Thyroid gland (tissue), 4 donors: Measurements from ENCODE around the gene KLC3.

ENCODE experiments used
- POLR2A ChIP-seq, 2 donors: fragments of 450-650 bp; IDR thresholded peaks; one replicate each; pipeline ENCODE4 v1.6.1; 2017; ENCODE audit warnings: antibody characterized with exemption in 2 of 2, mild to moderate bottlenecking in 2 of 2, moderate library complexity in 1 of 2
- TF ChIP-seq, protein P1 (sequence below), 6 experiments: fragments of 200-600 bp in 3 of 6; fragments of 450-650 bp in 3 of 6; sonication (generic) in 3 of 6; IDR thresholded peaks; one replicate each; pipeline ENCODE4 v1.5.1; 2016 to 2019; ENCODE audit warnings: antibody characterized with exemption in 6 of 6, mild to moderate bottlenecking in 2 of 6, inconsistent platforms in 1 of 6, moderate library complexity in 1 of 6

DNA sequence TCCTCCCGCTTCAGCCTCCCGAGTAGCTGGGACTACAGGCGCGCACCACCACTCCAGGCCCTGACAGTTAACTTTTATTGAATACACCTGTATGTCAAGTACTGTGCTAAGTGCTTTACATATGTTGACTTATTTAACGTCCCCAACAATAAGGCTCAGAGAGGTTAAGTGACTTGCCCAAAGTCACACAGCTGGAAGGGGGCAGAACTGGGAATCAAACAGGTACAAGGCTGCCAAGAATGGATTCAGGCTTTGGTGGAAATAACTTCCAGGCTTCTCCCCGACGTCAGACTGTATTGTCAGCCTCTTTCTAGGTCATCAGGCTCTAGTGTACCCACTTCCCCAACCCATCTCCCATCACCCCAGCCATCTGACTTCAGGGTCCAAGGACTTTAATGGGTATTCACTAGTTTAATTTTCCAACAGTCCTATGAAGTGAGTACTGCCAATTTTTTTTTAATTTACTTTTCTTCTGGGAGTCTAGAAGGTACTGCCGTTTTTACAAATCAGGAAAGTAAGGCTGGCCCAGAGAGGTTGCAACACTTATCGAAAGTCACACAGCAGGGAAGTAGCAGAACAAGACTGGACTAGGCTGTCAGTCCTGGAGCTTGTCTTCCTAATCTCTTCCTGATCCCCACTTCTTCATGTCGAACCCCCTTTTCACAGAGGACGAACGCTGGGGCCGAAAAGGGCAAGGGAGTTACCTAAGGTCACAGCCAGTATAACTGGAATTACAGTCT lies 13.0 kb upstream of the KLC3 start:
- TF ChIP-seq, protein P1, sequence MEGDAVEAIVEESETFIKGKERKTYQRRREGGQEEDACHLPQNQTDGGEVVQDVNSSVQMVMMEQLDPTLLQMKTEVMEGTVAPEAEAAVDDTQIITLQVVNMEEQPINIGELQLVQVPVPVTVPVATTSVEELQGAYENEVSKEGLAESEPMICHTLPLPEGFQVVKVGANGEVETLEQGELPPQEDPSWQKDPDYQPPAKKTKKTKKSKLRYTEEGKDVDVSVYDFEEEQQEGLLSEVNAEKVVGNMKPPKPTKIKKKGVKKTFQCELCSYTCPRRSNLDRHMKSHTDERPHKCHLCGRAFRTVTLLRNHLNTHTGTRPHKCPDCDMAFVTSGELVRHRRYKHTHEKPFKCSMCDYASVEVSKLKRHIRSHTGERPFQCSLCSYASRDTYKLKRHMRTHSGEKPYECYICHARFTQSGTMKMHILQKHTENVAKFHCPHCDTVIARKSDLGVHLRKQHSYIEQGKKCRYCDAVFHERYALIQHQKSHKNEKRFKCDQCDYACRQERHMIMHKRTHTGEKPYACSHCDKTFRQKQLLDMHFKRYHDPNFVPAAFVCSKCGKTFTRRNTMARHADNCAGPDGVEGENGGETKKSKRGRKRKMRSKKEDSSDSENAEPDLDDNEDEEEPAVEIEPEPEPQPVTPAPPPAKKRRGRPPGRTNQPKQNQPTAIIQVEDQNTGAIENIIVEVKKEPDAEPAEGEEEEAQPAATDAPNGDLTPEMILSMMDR (IDR thresholded peaks at IDR 0.05): no peak
- no peak for TF ChIP-seq POLR2A (IDR thresholded peaks at IDR 0.05)
